ENCODE data around the gene SERPINB6. TPM values are rescaled to one million over a fixed set of nuclear protein-coding genes. Genes with fewer than 3 reads are reported as not detected.

SERPINB6 gene
- total and polyA plus RNA-seq, 4 donors: 24.0 to 32.4 (median 31.8) TPM

DNA sequence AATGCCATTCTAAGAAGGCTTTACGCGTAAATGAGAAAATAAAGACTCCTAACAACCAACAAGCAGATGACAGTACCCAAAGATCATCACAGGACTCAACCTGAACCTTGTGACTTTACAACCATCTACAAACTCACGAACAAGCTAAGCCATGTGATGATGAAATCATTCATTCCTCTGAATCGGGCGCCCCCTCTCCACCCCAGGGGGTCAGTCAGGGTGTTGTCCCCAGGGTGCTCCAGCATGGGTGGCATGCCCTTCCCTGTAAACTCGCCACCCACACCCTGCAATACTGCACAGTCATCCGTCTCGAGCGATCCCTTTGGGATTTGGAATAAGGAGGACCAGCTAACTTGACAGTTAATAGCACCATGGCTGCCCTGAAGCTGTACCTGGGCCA lies 12.6 kb downstream of the SERPINB6 start:
- Histone ChIP-seq H3K4me1 (ENCODE audit: control insufficient read depth in 4 of 4, insufficient read depth in 4 of 4, low read length in 3 of 4) (peaks cover 5 to 16% (median 10%) of the 10 kb centered on the region in 4 donors), H3K27ac (ENCODE audit: low read depth in 1 of 2, low read length in 2 of 2) (no peak overlapping the region), H3K9ac (ENCODE audit: low read depth in 1 of 2, low read length in 2 of 2) (no peak overlapping the region), H3K9me3 (ENCODE audit: control insufficient read depth in 4 of 4, low read length in 3 of 4) (no peaks in the 10 kb centered on the region), H3K36me3 (ENCODE audit: control insufficient read depth in 4 of 4, insufficient read depth in 3 of 4, low read depth in 1 of 4, low read length in 3 of 4) (peaks cover 0 to 4% (median 2%) of the 10 kb centered on the region in 4 donors), H3K4me3 (ENCODE audit: low read depth in 1 of 3, low read length in 3 of 3) (no peak overlapping the region), H3K27me3 (ENCODE audit: control insufficient read depth in 4 of 4, insufficient read depth in 4 of 4, low read length in 3 of 4) (no peaks in the 10 kb centered on the region)
- DNase-seq (ENCODE audit: low spot score): no peak
- 91% methylated on average over 9 of the region's 9 CpGs for WGBS
- TF ChIP-seq RXRA (IDR thresholded peaks at IDR 0.05) (no peak), YY1 (IDR thresholded peaks at IDR 0.05) (no peak), RAD21 (IDR thresholded peaks at IDR 0.05) (no peak), JUND (IDR thresholded peaks at IDR 0.05) (no peak), FOXA2 (IDR thresholded peaks at IDR 0.05) (no peak), REST (IDR thresholded peaks at IDR 0.05) (no peak), FOXA1 (IDR thresholded peaks at IDR 0.05) (no peak), NR2F2 (IDR thresholded peaks at IDR 0.05) (no peak), TAF1 (conservative IDR thresholded peaks at IDR 0.05) (no peak)
- TF ChIP-seq, protein P1, sequence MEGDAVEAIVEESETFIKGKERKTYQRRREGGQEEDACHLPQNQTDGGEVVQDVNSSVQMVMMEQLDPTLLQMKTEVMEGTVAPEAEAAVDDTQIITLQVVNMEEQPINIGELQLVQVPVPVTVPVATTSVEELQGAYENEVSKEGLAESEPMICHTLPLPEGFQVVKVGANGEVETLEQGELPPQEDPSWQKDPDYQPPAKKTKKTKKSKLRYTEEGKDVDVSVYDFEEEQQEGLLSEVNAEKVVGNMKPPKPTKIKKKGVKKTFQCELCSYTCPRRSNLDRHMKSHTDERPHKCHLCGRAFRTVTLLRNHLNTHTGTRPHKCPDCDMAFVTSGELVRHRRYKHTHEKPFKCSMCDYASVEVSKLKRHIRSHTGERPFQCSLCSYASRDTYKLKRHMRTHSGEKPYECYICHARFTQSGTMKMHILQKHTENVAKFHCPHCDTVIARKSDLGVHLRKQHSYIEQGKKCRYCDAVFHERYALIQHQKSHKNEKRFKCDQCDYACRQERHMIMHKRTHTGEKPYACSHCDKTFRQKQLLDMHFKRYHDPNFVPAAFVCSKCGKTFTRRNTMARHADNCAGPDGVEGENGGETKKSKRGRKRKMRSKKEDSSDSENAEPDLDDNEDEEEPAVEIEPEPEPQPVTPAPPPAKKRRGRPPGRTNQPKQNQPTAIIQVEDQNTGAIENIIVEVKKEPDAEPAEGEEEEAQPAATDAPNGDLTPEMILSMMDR (IDR thresholded peaks at IDR 0.05; ENCODE audit: low read depth, low read length, missing input control): no peak
- TF ChIP-seq, protein P2, sequence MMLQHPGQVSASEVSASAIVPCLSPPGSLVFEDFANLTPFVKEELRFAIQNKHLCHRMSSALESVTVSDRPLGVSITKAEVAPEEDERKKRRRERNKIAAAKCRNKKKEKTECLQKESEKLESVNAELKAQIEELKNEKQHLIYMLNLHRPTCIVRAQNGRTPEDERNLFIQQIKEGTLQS (IDR thresholded peaks at IDR 0.05): no peak
- TF ChIP-seq, protein P3, sequence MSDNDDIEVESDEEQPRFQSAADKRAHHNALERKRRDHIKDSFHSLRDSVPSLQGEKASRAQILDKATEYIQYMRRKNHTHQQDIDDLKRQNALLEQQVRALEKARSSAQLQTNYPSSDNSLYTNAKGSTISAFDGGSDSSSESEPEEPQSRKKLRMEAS (IDR thresholded peaks at IDR 0.05): no peak

DNA sequence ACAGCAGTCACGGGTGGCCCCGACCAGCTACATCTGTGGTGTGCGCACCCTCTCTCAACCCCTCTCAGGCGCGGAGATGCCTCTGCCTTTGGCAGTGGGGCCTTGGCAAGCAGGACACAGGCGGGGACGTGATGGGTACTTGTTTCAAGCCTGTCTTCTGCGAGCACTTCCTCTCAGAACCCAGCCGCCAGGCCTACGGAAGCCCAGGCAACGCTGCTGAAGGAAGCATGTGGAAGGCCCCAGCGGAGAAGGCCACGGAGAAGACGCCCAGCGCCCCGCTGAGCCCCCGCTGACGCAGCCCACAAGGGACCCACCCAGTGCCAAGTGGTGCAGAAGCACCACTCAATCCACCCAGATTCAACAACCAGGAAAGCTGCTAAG lies 13.0 kb downstream of the SERPINB6 start:
- Histone ChIP-seq H3K27ac (ENCODE audit: low read depth in 1 of 2, low read length in 2 of 2) (no peak overlapping the region), H3K9me3 (ENCODE audit: control insufficient read depth in 4 of 4, low read length in 3 of 4) (no peaks in the 10 kb centered on the region), H3K4me3 (ENCODE audit: low read depth in 1 of 3, low read length in 3 of 3) (no peak overlapping the region), H3K36me3 (ENCODE audit: control insufficient read depth in 4 of 4, insufficient read depth in 3 of 4, low read depth in 1 of 4, low read length in 3 of 4) (peaks cover 0 to 4% (median 2%) of the 10 kb centered on the region in 4 donors), H3K4me1 (ENCODE audit: control insufficient read depth in 4 of 4, insufficient read depth in 4 of 4, low read length in 3 of 4) (peaks cover 5 to 16% (median 10%) of the 10 kb centered on the region in 4 donors), H3K9ac (ENCODE audit: low read depth in 1 of 2, low read length in 2 of 2) (no peak overlapping the region), H3K27me3 (ENCODE audit: control insufficient read depth in 4 of 4, insufficient read depth in 4 of 4, low read length in 3 of 4) (no peaks in the 10 kb centered on the region)
- TF ChIP-seq SP1 (IDR thresholded peaks at IDR 0.05) (no peak), RAD21 (IDR thresholded peaks at IDR 0.05) (no peak), FOXA2 (IDR thresholded peaks at IDR 0.05) (no peak), HNF4G (IDR thresholded peaks at IDR 0.05) (no peak), JUND (IDR thresholded peaks at IDR 0.05) (no peak), HNF4A (conservative IDR thresholded peaks at IDR 0.05) (no peak), FOXA1 (IDR thresholded peaks at IDR 0.05) (no peak), EGR1 (IDR thresholded peaks at IDR 0.05; ENCODE audit: low read depth in 2 of 2) (no peak), TAF1 (conservative IDR thresholded peaks at IDR 0.05) (no peak), NR2F2 (IDR thresholded peaks at IDR 0.05) (no peak)
- TF ChIP-seq, protein P2 (IDR thresholded peaks at IDR 0.05): no peak
- TF ChIP-seq, protein P3 (IDR thresholded peaks at IDR 0.05): no peak
- DNase-seq (ENCODE audit: low spot score): no peak
- 85% methylated on average over 18 of the region's 18 CpGs for WGBS
